Measurements from ENCODE around the gene RARA.
"Not testable (repeated sequence)": the region's sequence is repeated elsewhere in the genome, so short reads cannot be mapped to it uniquely, and the experiment has no call there.

GRCh38 chr17:40386555-40386954 lies 77.6 kb downstream of the RARA start:
- not testable (repeated sequence) for TF ChIP-seq POLR2A, CTCF, EP300, POLR2AphosphoS5 (IDR thresholded peaks at IDR 0.05)

Measured in upper lobe of left lung (tissue), 4 donors.